HCT116 (cell line): Measurements from ENCODE around the gene MPPED1. TPM values are rescaled to one million over a fixed set of nuclear protein-coding genes. Genes with fewer than 3 reads are reported as not detected.

Experiments used
- ATAC-seq: fragments of 200-7000 bp; cut with Tn5 transposase; 2 replicates; pipeline ENCODE4 v1.9.1; 2020; ENCODE audit warnings: mild to moderate bottlenecking, moderate library complexity
- BruUV-seq: library from RNA; stranded (reverse); fragments of 400-500 nt; replicated peaks from 2 replicates; lab custom pipeline; 2021; lab: Mats Ljungman, UMichigan
- CTCF ChIA-PET: fragments of 300-600 bp; sonication (Branson Sonifier 250); formaldehyde crosslinking; loops from one replicate; lab custom pipeline; 2021; ENCODE audit warnings: antibody characterized with exemption; lab: Charles Lee
- POLR2A ChIA-PET: fragments of 300-600, 350-600 bp; sonication (Branson Sonifier 250); formaldehyde crosslinking; loops from one replicate; lab custom pipeline; 2021; ENCODE audit warnings: antibody characterized with exemption; lab: Charles Lee
- RAD21 ChIA-PET, 2 experiments: fragments of 300-600 bp; sonication (Branson Sonifier 250); formaldehyde crosslinking; loops; one replicate each; lab custom pipeline; 2023; ENCODE audit warnings: low total read pairs in 2 of 2; ENCODE audit not compliant: uncharacterized antibody in 2 of 2, unreplicated experiment in 2 of 2, low non-redundant PET in 1 of 2; lab: Charles Lee
- DNase-seq: peaks from one replicate; pipeline ENCODE4 v3.0.0-alpha.2; 2010; ENCODE audit warnings: low read depth, low spot score
- H2AFZ ChIP-seq: fragments of 200-600 bp; shearing (Covaris generic), sonication (generic); 2 replicates; pipeline ENCODE4 v1.6.1; 2017; ENCODE audit warnings: low read depth, mixed run types, mixed read lengths, antibody characterized with exemption, low read length; ENCODE audit not compliant: poor library complexity, severe bottlenecking
- H3K27ac ChIP-seq: 2 replicates; pipeline ENCODE4 v1.5.1; 2012; ENCODE audit warnings: low read depth, low read length
- H3K27me3 ChIP-seq: fragments of 200-600 bp; sonication (generic); 2 replicates; pipeline ENCODE4 v1.6.1; 2016; ENCODE audit warnings: mixed run types, low read length, mixed read lengths; ENCODE audit not compliant: insufficient read depth
- H3K36me3 ChIP-seq, 2 experiments: fragments of 200-500 bp in 1 of 2; fragments of 200-600 bp in 1 of 2; sonication (Bioruptor generic) in 1 of 2; sonication (generic) in 1 of 2; 2 replicates each; pipeline versions ENCODE4 v1.5.1 to v1.6.1; 2014 to 2016; ENCODE audit warnings: low read length in 2 of 2, inconsistent platforms in 1 of 2, mixed read lengths in 1 of 2, mixed run types in 1 of 2; ENCODE audit not compliant: insufficient read depth in 2 of 2, control insufficient read depth in 1 of 2
- H3K4me1 ChIP-seq, 2 experiments: fragments of 200-600 bp in 1 of 2; sonication (generic) in 1 of 2; 2 replicates each; pipeline versions ENCODE4 v1.5.1 to v1.6.1; 2012 to 2017; ENCODE audit warnings: low read length in 2 of 2, inconsistent platforms in 1 of 2, mild to moderate bottlenecking in 1 of 2, mixed read lengths in 1 of 2, mixed run types in 1 of 2, moderate library complexity in 1 of 2; ENCODE audit not compliant: insufficient read depth in 2 of 2, control insufficient read depth in 1 of 2
- H3K4me2 ChIP-seq: fragments of 200-600 bp; sonication (generic); 2 replicates; pipeline ENCODE4 v1.6.1; 2017; ENCODE audit warnings: mixed run types, low read length, mixed read lengths
- H3K4me3 ChIP-seq, 2 experiments: fragments of 200-600 bp in 1 of 2; sonication (generic) in 1 of 2; replicated peaks in 1 of 2; 2 replicates each; pipeline ENCODE4 v1.5.1; 2011 to 2016; ENCODE audit warnings: low read length in 2 of 2, control low read depth in 1 of 2, low read depth in 1 of 2, mild to moderate bottlenecking in 1 of 2, mixed read lengths in 1 of 2, mixed run types in 1 of 2
- H3K79me2 ChIP-seq: fragments of 200-600 bp; sonication (generic); 2 replicates; pipeline ENCODE4 v1.6.1; 2017; ENCODE audit warnings: mild to moderate bottlenecking, mixed run types, low read length, moderate library complexity, mixed read lengths; ENCODE audit not compliant: insufficient read depth
- H3K9ac ChIP-seq: fragments of 200-600 bp; sonication (generic); 2 replicates; pipeline ENCODE4 v1.6.1; 2016; ENCODE audit warnings: low read length, mixed read lengths
- H3K9me2 ChIP-seq: fragments of 200-600 bp; sonication (generic), shearing (Covaris generic); 2 replicates; pipeline ENCODE4 v1.6.1; 2017; ENCODE audit warnings: mixed run types, mild to moderate bottlenecking, moderate library complexity; ENCODE audit not compliant: insufficient read depth
- H3K9me3 ChIP-seq, 2 experiments: fragments of 200-500 bp in 1 of 2; fragments of 200-600 bp in 1 of 2; sonication (Bioruptor generic) in 1 of 2; sonication (generic) in 1 of 2; 2 replicates each; pipeline ENCODE4 v1.6.1; 2014 to 2017; ENCODE audit warnings: low read length in 2 of 2, mixed read lengths in 2 of 2, inconsistent platforms in 1 of 2, low read depth in 1 of 2, mild to moderate bottlenecking in 1 of 2, mixed run types in 1 of 2, moderate library complexity in 1 of 2; ENCODE audit not compliant: control insufficient read depth in 1 of 2, insufficient read depth in 1 of 2
- H4K20me1 ChIP-seq: fragments of 200-600 bp; sonication (generic), shearing (Covaris generic); 2 replicates; pipeline ENCODE4 v1.6.1; 2017; ENCODE audit warnings: mixed run types, mild to moderate bottlenecking, moderate library complexity; ENCODE audit not compliant: insufficient read depth
- FOSL1 ChIP-seq: IDR thresholded peaks from 2 replicates; pipeline ENCODE4 v1.6.1; 2012; ENCODE audit warnings: low read depth
- RAD21 ChIP-seq: IDR thresholded peaks from 2 replicates; pipeline ENCODE4 v1.6.1; 2012; ENCODE audit warnings: low read depth, mild to moderate bottlenecking
- SIN3A ChIP-seq: IDR thresholded peaks from 2 replicates; pipeline ENCODE4 v1.6.1; 2012; ENCODE audit warnings: low read depth
- SP1 ChIP-seq: IDR thresholded peaks from 2 replicates; pipeline ENCODE4 v1.6.1; 2012; ENCODE audit warnings: low read depth
- SRF ChIP-seq: IDR thresholded peaks from 2 replicates; pipeline ENCODE4 v1.6.1; 2012; ENCODE audit warnings: low read depth
- TCF7L2 ChIP-seq: IDR thresholded peaks from 2 replicates; pipeline ENCODE4 v1.7.0; 2011; ENCODE audit warnings: borderline replicate concordance, inconsistent platforms; ENCODE audit not compliant: insufficient read depth, insufficient read length; ENCODE audit errors: extremely low read depth
- YY1 ChIP-seq: IDR thresholded peaks from 2 replicates; pipeline ENCODE4 v1.6.1; 2011; ENCODE audit warnings: low read length, low read depth, moderate library complexity, mild to moderate bottlenecking; ENCODE audit not compliant: insufficient replicate concordance; ENCODE audit errors: extremely low read depth
- ZFX ChIP-seq: fragments of 450-650 bp; IDR thresholded peaks from 2 replicates; pipeline ENCODE4 v1.6.1; 2017
- intact Hi-C: fragments of 100-400 bp; cut with micrococcal nuclease; formaldehyde crosslinking; loops from 2 replicates; pipeline ENCODE4 v1.10.0; 2022
- total RNA-seq: library from RNA; stranded (reverse); gene quantifications from one replicate; pipeline ENCODE4 v1.2.1, GENCODE V29; 2021; ENCODE audit not compliant: unreplicated experiment
- TF ChIP-seq, protein P1 (sequence below): IDR thresholded peaks from 2 replicates; pipeline ENCODE4 v1.6.1; 2012

The MPPED1 gene
- total RNA-seq, 1 experiment from 2014 or later, result not detected

GRCh38 chr22:43550024-43550620 lies 138.3 kb downstream of the MPPED1 start:
- H4K20me1 ChIP-seq, result no peaks in the 10 kb centered on the region
- intact Hi-C loops, result no loop called here
- DNase-seq, result no peak

GRCh38 chr22:43550672-43551071 lies 138.9 kb downstream of the MPPED1 start:
- no peak overlapping the region for H3K4me2 ChIP-seq
- no peaks in the 10 kb centered on the region for H4K20me1 ChIP-seq
- CTCF ChIA-PET, result no interaction called here
- no peak overlapping the region for H3K27ac ChIP-seq
- intact Hi-C loops, result no loop called here
- RAD21 ChIA-PET, result interaction anchor here in 1 of 2 experiments (0.7 kb wide), 1 partner anchor 125 kb away, joined by 3 read pairs; no protein-coding TSS in a partner anchor
- DNase-seq (no peak), ATAC-seq (no peak)
- H3K79me2 ChIP-seq, result no peaks in the 10 kb centered on the region
- H3K4me3 ChIP-seq, result no peak overlapping the region
- POLR2A ChIA-PET, result no interaction called here
- BruUV-seq, result no TSS peak
- no peak overlapping the region for H2AFZ ChIP-seq
- H3K9ac ChIP-seq, result no peak overlapping the region
- TF ChIP-seq RAD21 (no peak), SP1 (no peak), TCF7L2 (no peak), YY1 (no peak), SIN3A (no peak)
- H3K4me1 ChIP-seq, result no peaks in the 10 kb centered on the region
- H3K9me3 ChIP-seq, result no peaks in the 10 kb centered on the region
- H3K27me3 ChIP-seq, result peaks cover 8% of the 10 kb centered on the region
- no peaks in the 10 kb centered on the region for H3K36me3 ChIP-seq
- H3K9me2 ChIP-seq, result no peaks in the 10 kb centered on the region

More at GRCh38 chr22:43550024-43550620, 138.3 kb downstream of the MPPED1 start:
- ChIA-PET POLR2A (no interaction called here), CTCF (no interaction called here), RAD21 (no interaction called here)
- Histone ChIP-seq H3K4me3 (no peak overlapping the region), H3K9me3 (no peaks in the 10 kb centered on the region), H3K4me2 (no peak overlapping the region), H3K79me2 (no peaks in the 10 kb centered on the region), H2AFZ (no peak overlapping the region), H3K27me3 (peaks cover 5% of the 10 kb centered on the region; the same call in 1 of the 2 replicates), H3K9ac (no peak overlapping the region), H3K4me1 (no peaks in the 10 kb centered on the region), H3K9me2 (no peaks in the 10 kb centered on the region), H3K27ac (no peak overlapping the region), H3K36me3 (no peaks in the 10 kb centered on the region)
- BruUV-seq, result no TSS peak
- TF ChIP-seq TCF7L2 (no peak), ZFX (no peak), FOSL1 (no peak), SRF (no peak)
- TF ChIP-seq, protein P1, sequence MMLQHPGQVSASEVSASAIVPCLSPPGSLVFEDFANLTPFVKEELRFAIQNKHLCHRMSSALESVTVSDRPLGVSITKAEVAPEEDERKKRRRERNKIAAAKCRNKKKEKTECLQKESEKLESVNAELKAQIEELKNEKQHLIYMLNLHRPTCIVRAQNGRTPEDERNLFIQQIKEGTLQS, result no peak
- no peak for ATAC-seq
